Tibial nerve (tissue), 4 donors: Measurements from ENCODE around the gene MRS2. TPM values are rescaled to one million over a fixed set of nuclear protein-coding genes. Genes with fewer than 3 reads are reported as not detected.

Experiments
- DNase-seq, 2 donors: peaks; one replicate each; pipeline ENCODE4 v3.0.0-alpha.2; 2019; ENCODE audit warnings: low spot score in 2 of 2
- H3K27ac ChIP-seq, 4 donors: fragments of 200-600 bp; sonication (generic) in 3 of 4; one replicate each; pipeline ENCODE4 v1.5.1; 2017 to 2019; ENCODE audit warnings: mild to moderate bottlenecking in 1 of 4
- H3K27me3 ChIP-seq, 2 donors: fragments of 200-600 bp; sonication (generic) in 1 of 2; one replicate each; pipeline versions ENCODE4 v1.5.1 to v1.6.0; 2017 to 2019
- H3K36me3 ChIP-seq, 3 donors: fragments of 200-600 bp; sonication (generic); one replicate each; pipeline ENCODE4 v1.5.1; 2018 to 2019
- H3K4me1 ChIP-seq, 4 donors: fragments of 200-600 bp; sonication (generic) in 3 of 4; one replicate each; pipeline ENCODE4 v1.5.1; 2017 to 2019
- H3K4me3 ChIP-seq, 4 donors: fragments of 200-600 bp; sonication (generic) in 3 of 4; one replicate each; pipeline ENCODE4 v1.5.1; 2017 to 2019; ENCODE audit warnings: mild to moderate bottlenecking in 1 of 4, moderate library complexity in 1 of 4
- H3K9me3 ChIP-seq, 4 donors: fragments of 200-600 bp; sonication (generic) in 3 of 4; one replicate each; pipeline ENCODE4 v1.5.1; 2017 to 2019
- EP300 ChIP-seq, 2 donors: sonication (generic); formaldehyde crosslinking; IDR thresholded peaks; one replicate each; pipeline ENCODE4 v1.6.1; 2017; ENCODE audit warnings: antibody characterized with exemption in 2 of 2, mild to moderate bottlenecking in 1 of 2
- POLR2A ChIP-seq, 2 donors: fragments of 450-650 bp; IDR thresholded peaks; one replicate each; pipeline ENCODE4 v1.6.1; 2017; ENCODE audit warnings: antibody characterized with exemption in 2 of 2, mild to moderate bottlenecking in 2 of 2, moderate library complexity in 2 of 2
- WGBS, 2 donors: methylation state at CpG; one replicate each; pipeline ENCODE4 v1.1.5; 2018; 5-methylcytosine and 5-hydroxymethylcytosine counted together
- total RNA-seq, 4 donors: library from RNA; depleted of rRNA; stranded (reverse); fragments of >200 nt; gene quantifications; one replicate each; pipeline ENCODE4 v1.1.0, GENCODE V29; 2016
- TF ChIP-seq, protein P1 (sequence below), 5 experiments: fragments of 200-600 bp in 3 of 5; fragments of 450-650 bp in 2 of 5; sonication (generic) in 3 of 5; IDR thresholded peaks; one replicate each; pipeline ENCODE4 v1.5.1; 2016 to 2019; ENCODE audit warnings: antibody characterized with exemption in 5 of 5, mild to moderate bottlenecking in 3 of 5, moderate library complexity in 2 of 5

Gene MRS2
- total RNA-seq, 4 donors from 2014 or later = 22.8 to 36.1 (median 27.5) TPM

DNA sequence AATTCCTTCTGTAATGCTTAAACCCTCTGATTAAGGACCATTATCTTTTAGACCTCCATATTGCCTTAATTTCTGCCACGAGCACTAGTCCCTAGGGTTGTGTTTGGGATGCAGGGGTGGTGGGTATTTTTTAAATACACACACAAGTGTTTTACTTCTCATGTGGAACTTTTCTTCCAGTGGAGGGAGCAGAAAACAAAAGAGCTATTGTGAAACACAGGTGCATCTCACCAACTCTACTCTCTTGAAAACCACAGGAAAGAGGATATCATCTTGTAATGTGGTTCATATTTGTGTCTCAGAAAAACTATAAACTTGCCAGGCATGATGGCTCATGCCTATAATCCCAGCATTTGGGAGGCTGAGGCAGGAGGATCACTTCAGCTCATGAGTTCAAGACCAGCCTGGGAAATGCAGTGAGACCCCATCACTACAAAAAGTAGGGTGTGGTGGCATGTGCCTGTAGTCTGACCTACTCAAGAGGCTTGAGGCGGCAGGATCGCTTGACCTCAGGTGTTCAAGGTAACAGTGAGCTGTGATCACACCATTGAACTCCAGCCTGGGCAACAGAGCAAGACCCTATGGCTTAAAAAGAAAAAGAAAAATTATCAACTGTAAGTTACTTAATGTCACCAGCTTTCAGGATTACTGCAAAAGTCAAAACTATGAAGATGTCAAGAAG is 37.3 kb downstream of the MRS2 start:
- Histone ChIP-seq H3K27ac (no peak overlapping the region), H3K36me3 (peaks cover 0 to 38% (median 0%) of the 10 kb centered on the region in 3 donors), H3K4me1 (no peaks in the 10 kb centered on the region), H3K4me3 (no peak overlapping the region), H3K9me3 (no peaks in the 10 kb centered on the region), H3K27me3 (no peaks in the 10 kb centered on the region)
- no peak for DNase-seq
- WGBS, 2 donors = 84 to 86% methylated on average over 3 of the region's 3 CpGs
- TF ChIP-seq, protein P1, sequence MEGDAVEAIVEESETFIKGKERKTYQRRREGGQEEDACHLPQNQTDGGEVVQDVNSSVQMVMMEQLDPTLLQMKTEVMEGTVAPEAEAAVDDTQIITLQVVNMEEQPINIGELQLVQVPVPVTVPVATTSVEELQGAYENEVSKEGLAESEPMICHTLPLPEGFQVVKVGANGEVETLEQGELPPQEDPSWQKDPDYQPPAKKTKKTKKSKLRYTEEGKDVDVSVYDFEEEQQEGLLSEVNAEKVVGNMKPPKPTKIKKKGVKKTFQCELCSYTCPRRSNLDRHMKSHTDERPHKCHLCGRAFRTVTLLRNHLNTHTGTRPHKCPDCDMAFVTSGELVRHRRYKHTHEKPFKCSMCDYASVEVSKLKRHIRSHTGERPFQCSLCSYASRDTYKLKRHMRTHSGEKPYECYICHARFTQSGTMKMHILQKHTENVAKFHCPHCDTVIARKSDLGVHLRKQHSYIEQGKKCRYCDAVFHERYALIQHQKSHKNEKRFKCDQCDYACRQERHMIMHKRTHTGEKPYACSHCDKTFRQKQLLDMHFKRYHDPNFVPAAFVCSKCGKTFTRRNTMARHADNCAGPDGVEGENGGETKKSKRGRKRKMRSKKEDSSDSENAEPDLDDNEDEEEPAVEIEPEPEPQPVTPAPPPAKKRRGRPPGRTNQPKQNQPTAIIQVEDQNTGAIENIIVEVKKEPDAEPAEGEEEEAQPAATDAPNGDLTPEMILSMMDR (IDR thresholded peaks at IDR 0.05) = no peak
- no peak for TF ChIP-seq EP300 (IDR thresholded peaks at IDR 0.05)
- no peak for TF ChIP-seq POLR2A (IDR thresholded peaks at IDR 0.05)

DNA sequence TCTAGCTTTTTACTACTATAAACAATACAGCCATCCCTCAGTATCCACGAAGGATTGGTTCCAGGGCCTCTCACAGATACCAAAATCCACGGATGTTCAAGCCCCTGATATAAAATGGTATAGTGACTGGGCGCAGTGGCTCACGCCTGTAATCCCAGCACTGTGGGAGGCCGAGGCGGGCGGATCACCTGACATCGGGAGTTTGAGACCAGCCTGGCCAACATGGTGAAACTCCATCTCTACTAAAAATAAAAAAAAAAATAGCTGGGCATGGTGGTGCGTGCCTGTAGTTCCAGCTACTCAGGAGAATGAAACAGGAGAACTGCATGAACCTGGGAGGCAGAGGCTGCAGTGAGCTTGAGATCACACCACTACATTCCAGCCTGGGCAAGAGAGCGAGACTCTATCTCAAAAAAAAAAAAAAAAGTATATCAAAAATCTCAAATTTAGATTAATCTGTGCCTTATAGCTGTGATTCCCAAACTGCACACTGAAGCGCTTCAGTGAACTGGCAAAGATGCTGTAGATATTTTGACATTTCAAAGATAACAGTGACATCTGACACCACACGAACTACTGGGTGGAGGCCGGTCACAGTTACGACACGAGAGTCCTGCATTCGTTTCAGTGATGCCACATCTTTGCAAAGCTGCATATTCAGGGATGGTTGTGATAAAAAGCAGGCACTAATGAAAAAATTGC is 38.3 kb downstream of the MRS2 start:
- Histone ChIP-seq H3K27me3 (no peaks in the 10 kb centered on the region), H3K27ac (no peak overlapping the region), H3K36me3 (peaks cover 0 to 39% (median 0%) of the 10 kb centered on the region in 3 donors), H3K4me1 (no peaks in the 10 kb centered on the region), H3K9me3 (no peaks in the 10 kb centered on the region), H3K4me3 (no peak overlapping the region)
- 84 to 86% methylated on average over 16 of the region's 16 CpGs for WGBS, 2 donors
- DNase-seq = no peak
- TF ChIP-seq POLR2A (IDR thresholded peaks at IDR 0.05) = no peak
- no peak for TF ChIP-seq EP300 (IDR thresholded peaks at IDR 0.05)
- TF ChIP-seq, protein P1 (IDR thresholded peaks at IDR 0.05) = no peak

DNA sequence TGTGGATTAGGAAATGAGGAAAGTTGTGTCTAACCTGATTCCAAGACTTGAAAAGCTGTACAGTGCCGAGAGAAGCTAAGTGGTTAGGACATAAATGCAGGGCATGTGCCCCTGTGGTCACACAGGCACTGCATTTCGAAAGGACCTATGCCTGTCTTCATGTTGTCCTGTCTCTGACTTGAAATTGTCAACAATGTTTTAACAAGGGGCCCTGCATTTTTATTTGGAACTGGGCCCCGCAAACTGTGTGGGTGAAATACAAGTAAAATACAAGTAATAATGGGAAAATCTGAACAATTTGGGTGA is 38.8 kb downstream of the MRS2 start:
- H3K36me3 ChIP-seq = peaks cover 0 to 34% (median 0%) of the 10 kb centered on the region in 3 donors
- no peaks in the 10 kb centered on the region for H3K9me3 ChIP-seq
- TF ChIP-seq EP300 (IDR thresholded peaks at IDR 0.05) (no peak), POLR2A (IDR thresholded peaks at IDR 0.05) (no peak)
- TF ChIP-seq, protein P1 (IDR thresholded peaks at IDR 0.05) = no peak
- no peak for DNase-seq
- no peak overlapping the region for H3K4me3 ChIP-seq
- no peaks in the 10 kb centered on the region for H3K27me3 ChIP-seq
- 71 to 81% methylated on average over 3 of the region's 3 CpGs for WGBS, 2 donors
- no peaks in the 10 kb centered on the region for H3K4me1 ChIP-seq
- H3K27ac ChIP-seq = no peak overlapping the region

DNA sequence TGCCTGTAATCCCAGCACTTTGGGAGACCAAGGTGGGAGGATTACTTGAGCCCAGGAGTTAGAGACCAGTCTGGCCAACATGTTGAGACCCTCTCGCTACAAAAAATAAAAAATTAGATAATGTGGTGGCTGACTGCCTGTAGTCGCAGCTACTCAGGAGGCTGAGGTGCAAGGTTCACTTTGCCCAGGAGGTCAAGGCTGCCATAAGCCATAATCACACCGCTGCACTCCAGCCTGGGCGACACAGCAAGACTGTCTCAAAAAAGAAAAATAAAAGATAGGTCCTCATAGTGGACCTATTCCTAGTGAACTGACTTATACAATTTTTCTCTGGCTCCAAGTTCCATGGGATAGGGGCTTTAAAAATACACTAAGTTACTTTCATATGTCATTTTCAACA is 41.9 kb downstream of the MRS2 start:
- Histone ChIP-seq H3K36me3 (peaks cover 0 to 18% (median 0%) of the 10 kb centered on the region in 3 donors), H3K27me3 (no peaks in the 10 kb centered on the region), H3K4me1 (no peaks in the 10 kb centered on the region), H3K9me3 (no peaks in the 10 kb centered on the region), H3K27ac (no peak overlapping the region), H3K4me3 (no peak overlapping the region)
- WGBS, 2 donors = 90 to 96% methylated on average over 4 of the region's 4 CpGs
- DNase-seq = no peak
- TF ChIP-seq EP300 (IDR thresholded peaks at IDR 0.05) = no peak
- no peak for TF ChIP-seq POLR2A (IDR thresholded peaks at IDR 0.05)
- TF ChIP-seq, protein P1 (IDR thresholded peaks at IDR 0.05) = no peak

DNA sequence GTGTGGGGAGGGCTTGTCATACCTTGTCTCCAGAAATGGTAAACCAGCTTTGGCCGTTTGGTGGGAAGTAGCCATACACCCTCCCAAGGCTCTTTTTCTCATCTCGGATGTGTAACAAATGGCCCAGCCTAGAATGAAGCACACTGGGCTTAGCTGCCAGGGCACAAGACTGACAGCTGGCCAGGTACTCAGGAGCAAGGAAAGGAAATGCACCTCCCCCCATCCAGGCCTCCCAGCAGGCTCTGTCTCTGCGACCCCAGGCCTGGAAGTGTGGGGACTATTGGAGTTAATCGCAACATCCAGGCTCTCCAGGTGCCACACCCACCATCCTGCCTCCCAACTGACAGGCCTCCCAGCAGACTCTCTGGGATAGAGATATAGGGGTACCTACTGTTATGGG is 43.0 kb downstream of the MRS2 start:
- no peak overlapping the region for H3K4me3 ChIP-seq
- no peaks in the 10 kb centered on the region for H3K4me1 ChIP-seq
- peaks cover 0 to 18% (median 0%) of the 10 kb centered on the region in 3 donors for H3K36me3 ChIP-seq
- H3K27me3 ChIP-seq = no peaks in the 10 kb centered on the region
- H3K9me3 ChIP-seq = no peaks in the 10 kb centered on the region
- H3K27ac ChIP-seq = no peak overlapping the region
- WGBS, 2 donors = 65 to 76% methylated on average over 4 of the region's 4 CpGs
- no peak for TF ChIP-seq POLR2A (IDR thresholded peaks at IDR 0.05)
- TF ChIP-seq, protein P1 (IDR thresholded peaks at IDR 0.05) = no peak
- no peak for TF ChIP-seq EP300 (IDR thresholded peaks at IDR 0.05)
- DNase-seq = no peak
